Urinary bladder (tissue), 4 donors: ENCODE data around the gene DQX1. TPM values are rescaled to one million over a fixed set of nuclear protein-coding genes. Genes with fewer than 3 reads are reported as not detected.
"Not testable (repeated sequence)": the region's sequence is repeated elsewhere in the genome, so short reads cannot be mapped to it uniquely, and the experiment has no call there.

ENCODE experiments used
- DNase-seq: peaks from one replicate; pipeline ENCODE4 v3.0.0-alpha.2; 2015; ENCODE audit errors: extremely low spot score
- H3K27ac ChIP-seq: one replicate; pipeline ENCODE4 v1.5.1; 2013; ENCODE audit warnings: low read depth, mild to moderate bottlenecking, moderate library complexity
- H3K36me3 ChIP-seq: one replicate; pipeline ENCODE4 v1.6.1; 2013; ENCODE audit warnings: mild to moderate bottlenecking, moderate library complexity; ENCODE audit not compliant: insufficient read depth
- H3K4me1 ChIP-seq: one replicate; pipeline ENCODE4 v1.6.1; 2013; ENCODE audit warnings: mild to moderate bottlenecking, moderate library complexity; ENCODE audit not compliant: insufficient read depth
- H3K4me3 ChIP-seq: one replicate; pipeline ENCODE4 v1.5.1; 2013; ENCODE audit warnings: low read depth, low read length
- WGBS: extraction: QIAGEN DNeasy Blood & Tissue Kit; methylation state at CpG from one replicate; pipeline ENCODE4 v1.1.7; 2013; 5-methylcytosine and 5-hydroxymethylcytosine counted together
- polyA plus RNA-seq: library from polyadenylated mRNA; stranded (reverse); fragments of 200-250 nt; gene quantifications from one replicate; pipeline ENCODE4 v1.2.3, GENCODE V29; 2013
- total RNA-seq: library from RNA; depleted of rRNA; stranded (reverse); fragments of >200 nt; gene quantifications from one replicate; pipeline ENCODE4 v1.2.3, GENCODE V29; 2014
- donor health status: healthy with polysubstance abuse.
- donor health status: healthy.

DQX1 gene
- total RNA-seq = 0.37 TPM
- polyA plus RNA-seq = 0.27 TPM

GRCh38 chr2:74525717-74526648 lies at the start of gene DQX1:
Gene DQX1, minus strand, starts transcription at chr2:74526231. Its CDS starts 502 bp downstream, at chr2:74525729.
- 86% methylated on average over 11 of the region's 11 CpGs for WGBS
- H3K27ac ChIP-seq = no peak within 1 kb of the TSS
- H3K4me3 ChIP-seq = no peak within 1 kb of the TSS
- no peaks in the 10 kb centered on the region for H3K36me3 ChIP-seq
- H3K4me1 ChIP-seq = no peaks in the 10 kb centered on the region
- DNase-seq = no peak

GRCh38 chr2:74575320-74575719 lies 49.3 kb upstream of the DQX1 start:
- DNase-seq = no peak
- WGBS = 87% methylated on average over 4 of the region's 4 CpGs
- Histone ChIP-seq H3K27ac (no peak overlapping the region), H3K4me3 (no peak overlapping the region), H3K36me3 (no peaks in the 10 kb centered on the region), H3K4me1 (no peaks in the 10 kb centered on the region)

GRCh38 chr2:74573747-74574562 lies 47.9 kb upstream of the DQX1 start:
- no peak for DNase-seq
- 37% methylated on average over 7 of the region's 7 CpGs for WGBS
- Histone ChIP-seq H3K4me3 (no peak overlapping the region), H3K27ac (no peak overlapping the region), H3K4me1 (no peaks in the 10 kb centered on the region), H3K36me3 (no peaks in the 10 kb centered on the region)

GRCh38 chr2:74572178-74572925 lies 46.3 kb upstream of the DQX1 start:
- Histone ChIP-seq H3K4me1 (no peaks in the 10 kb centered on the region), H3K4me3 (no peak overlapping the region), H3K36me3 (no peaks in the 10 kb centered on the region), H3K27ac (no peak overlapping the region)
- WGBS = 77% methylated on average over 3 of the region's 3 CpGs
- DNase-seq = no peak

GRCh38 chr2:74571058-74571457 lies 45.0 kb upstream of the DQX1 start:
- Histone ChIP-seq H3K4me1 (no peaks in the 10 kb centered on the region), H3K4me3 (no peak overlapping the region), H3K27ac (no peak overlapping the region), H3K36me3 (no peaks in the 10 kb centered on the region)
- DNase-seq = no peak
- WGBS = 80% methylated on average over 1 of the region's 1 CpG

- 83% methylated on average over 1 of the region's 1 CpG for WGBS
- H3K4me1 ChIP-seq = no peaks in the 10 kb centered on the region
- DNase-seq = no peak
- no peak overlapping the region for H3K27ac ChIP-seq
- no peak overlapping the region for H3K4me3 ChIP-seq
- H3K36me3 ChIP-seq = no peaks in the 10 kb centered on the region
These were observed 43.7 kb upstream of the DQX1 start for GRCh38 chr2:74569686-74570085.

- H3K4me3 ChIP-seq = no peak overlapping the region
- H3K27ac ChIP-seq = no peak overlapping the region
- no peaks in the 10 kb centered on the region for H3K36me3 ChIP-seq
- no peak for DNase-seq
- WGBS = 64% methylated on average over 5 of the region's 5 CpGs
- no peaks in the 10 kb centered on the region for H3K4me1 ChIP-seq
These were observed 41.9 kb upstream of the DQX1 start for GRCh38 chr2:74567881-74568280.

GRCh38 chr2:74566754-74567085 lies 40.7 kb upstream of the DQX1 start:
- Histone ChIP-seq H3K4me3 (no peak overlapping the region), H3K27ac (no peak overlapping the region), H3K4me1 (no peaks in the 10 kb centered on the region), H3K36me3 (no peaks in the 10 kb centered on the region)
- no peak for DNase-seq

- no peak overlapping the region for H3K27ac ChIP-seq
- H3K36me3 ChIP-seq = no peaks in the 10 kb centered on the region
- H3K4me3 ChIP-seq = no peak overlapping the region
- no peaks in the 10 kb centered on the region for H3K4me1 ChIP-seq
- WGBS = 74% methylated on average over 7 of the region's 7 CpGs
- no peak for DNase-seq
These were observed 40.2 kb upstream of the DQX1 start for GRCh38 chr2:74566076-74566753.

GRCh38 chr2:74564222-74564621 lies 38.2 kb upstream of the DQX1 start:
- Histone ChIP-seq H3K27ac (no peak overlapping the region), H3K36me3 (no peaks in the 10 kb centered on the region), H3K4me3 (no peak overlapping the region), H3K4me1 (no peaks in the 10 kb centered on the region)
- WGBS = 70% methylated on average over 5 of the region's 5 CpGs
- no peak for DNase-seq

- WGBS = 80% methylated on average over 7 of the region's 7 CpGs
- no peak for DNase-seq
- Histone ChIP-seq H3K4me1 (no peaks in the 10 kb centered on the region), H3K4me3 (no peak overlapping the region), H3K27ac (no peak overlapping the region), H3K36me3 (no peaks in the 10 kb centered on the region)
These were observed 36.2 kb upstream of the DQX1 start for GRCh38 chr2:74562126-74562775.

- not testable (repeated sequence) for DNase-seq, H3K27ac ChIP-seq, H3K4me1 ChIP-seq, H3K4me3 ChIP-seq, H3K36me3 ChIP-seq
- WGBS = 97% methylated on average over 1 of the region's 1 CpG
These were observed 35.0 kb upstream of the DQX1 start for GRCh38 chr2:74561022-74561421.

GRCh38 chr2:74560591-74560990 lies 34.6 kb upstream of the DQX1 start:
- H3K4me1 ChIP-seq = no peaks in the 10 kb centered on the region
- no peak overlapping the region for H3K4me3 ChIP-seq
- H3K27ac ChIP-seq = no peak overlapping the region
- no peak for DNase-seq
- no peaks in the 10 kb centered on the region for H3K36me3 ChIP-seq
- WGBS = 49% methylated on average over 6 of the region's 6 CpGs
